HPDE6-E6E7 (cell line): Measurements from ENCODE around the gene COMMD4.
"Not testable (repeated sequence)": the region's sequence is repeated elsewhere in the genome, so short reads cannot be mapped to it uniquely, and the experiment has no call there.

Source experiments
- DNase-seq: peaks from one replicate; pipeline ENCODE4 v3.0.0; 2011; ENCODE audit warnings: missing footprints; ENCODE audit errors: extremely low spot score

Gene COMMD4

DNA sequence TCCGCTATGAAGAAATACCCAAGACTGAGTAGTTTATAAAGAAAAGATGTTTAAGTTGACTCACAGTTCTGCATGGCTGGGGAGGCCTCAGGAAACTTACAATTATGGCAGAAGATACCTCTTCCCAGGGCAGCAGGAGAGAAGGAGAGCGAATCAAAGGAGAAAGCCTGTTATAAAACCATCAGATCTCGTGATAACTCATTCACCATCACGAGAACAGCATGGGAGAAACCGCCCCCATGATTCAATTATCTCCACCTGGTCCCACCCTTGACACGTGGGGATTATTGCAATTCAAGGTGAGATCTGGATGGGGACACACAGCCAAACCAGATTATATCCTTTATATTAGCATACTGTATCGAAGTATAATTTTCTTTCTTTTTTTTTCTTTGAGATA lies 3.8 kb upstream of the COMMD4 start:
- not testable (repeated sequence) for DNase-seq

DNA sequence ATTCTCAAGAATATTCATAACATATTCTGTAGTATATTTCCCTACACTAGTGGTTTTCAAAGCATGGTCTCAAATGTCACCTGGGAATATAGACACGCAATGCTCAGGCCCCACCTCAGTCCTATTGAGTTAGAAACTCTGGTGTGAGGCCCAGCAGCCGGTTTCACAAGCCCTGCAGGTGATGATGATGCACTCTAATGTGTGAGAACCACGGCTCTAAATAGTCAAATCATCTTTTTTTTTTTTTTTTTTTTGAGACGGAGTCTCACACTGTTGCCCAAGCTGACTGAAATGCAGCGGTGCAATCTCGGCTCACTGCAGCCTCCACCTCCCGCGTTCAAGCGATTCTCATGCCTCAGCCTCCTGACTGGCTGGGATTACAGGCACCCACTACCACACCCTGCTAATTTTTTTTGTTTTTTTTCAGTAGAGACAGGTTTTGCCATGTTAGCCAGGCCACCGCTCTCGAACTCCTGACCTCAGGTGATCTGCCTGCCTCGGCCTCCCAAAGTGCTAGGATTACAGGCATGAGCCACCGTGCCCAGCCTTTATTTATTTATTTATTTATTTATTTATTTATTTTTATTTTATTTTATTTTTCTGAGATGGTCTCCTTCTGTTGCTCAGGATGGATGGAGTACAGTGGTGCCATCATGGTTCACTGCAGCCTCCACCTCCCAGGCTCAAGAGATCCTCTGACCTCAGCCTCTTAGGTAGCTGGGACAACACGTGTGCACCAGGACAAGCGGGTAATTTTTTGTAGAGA lies 2.0 kb upstream of the COMMD4 start:
- not testable (repeated sequence) for DNase-seq

GRCh38 chr15:75335313-75335704 lies 554 bp upstream of the COMMD4 start:
- no peak for DNase-seq

GRCh38 chr15:75338661-75339240 lies 2.9 kb downstream of the COMMD4 start:
- DNase-seq: no peak

DNA sequence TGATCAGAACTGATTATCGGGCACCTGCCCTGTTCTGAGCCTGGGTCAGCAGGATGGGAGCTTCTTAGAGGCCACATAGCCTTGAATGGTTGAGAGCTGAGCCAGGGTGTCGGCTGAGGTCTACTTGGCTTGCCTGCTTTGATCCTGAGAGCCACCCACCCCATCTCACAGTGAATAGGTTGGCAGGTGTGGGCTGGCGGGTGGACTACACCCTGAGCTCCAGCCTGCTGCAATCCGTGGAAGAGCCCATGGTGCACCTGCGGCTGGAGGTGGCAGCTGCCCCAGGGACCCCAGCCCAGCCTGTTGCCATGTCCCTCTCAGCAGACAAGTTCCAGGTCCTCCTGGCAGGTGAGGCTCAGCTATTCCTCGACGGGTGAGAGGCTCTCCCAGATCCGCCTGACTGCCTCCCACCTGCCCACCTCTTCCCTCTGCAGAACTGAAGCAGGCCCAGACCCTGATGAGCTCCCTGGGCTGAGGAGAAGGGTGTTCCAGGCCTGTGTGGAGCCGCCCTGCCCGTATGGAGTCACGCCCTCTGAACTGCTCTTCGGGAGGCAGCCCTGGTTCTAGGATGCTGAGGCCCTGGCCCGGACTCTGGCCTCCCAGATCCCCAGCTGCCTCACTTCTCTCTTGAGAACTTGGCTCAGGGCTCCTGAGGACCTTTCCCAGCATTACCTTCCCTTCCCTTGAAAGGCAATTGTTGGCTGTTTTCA lies 3.8 kb downstream of the COMMD4 start:
- DNase-seq: no peak

- DNase-seq: no peak
Measured at GRCh38 chr15:75342221-75342620, 6.4 kb downstream of the COMMD4 start.

DNA sequence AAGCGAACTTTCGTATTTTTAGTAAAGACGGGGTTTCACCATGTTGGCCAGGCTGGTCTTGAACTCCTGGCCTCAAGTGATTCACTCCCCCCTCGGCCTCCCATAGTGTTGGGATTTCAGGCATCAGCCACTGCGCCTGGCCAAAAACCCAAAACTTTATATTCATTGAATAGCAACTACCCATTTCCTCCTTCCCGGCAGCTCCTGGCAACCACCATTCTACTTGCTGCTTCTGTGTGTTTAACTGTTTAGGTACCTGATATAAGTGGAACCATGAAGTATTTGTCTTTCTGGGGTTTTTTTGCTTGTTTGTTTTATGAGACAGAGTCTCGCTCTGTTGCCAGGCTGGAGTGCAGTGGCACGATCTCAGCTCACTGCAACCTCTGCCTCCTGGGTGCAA lies 8.1 kb downstream of the COMMD4 start:
- DNase-seq: not testable (repeated sequence)

DNA sequence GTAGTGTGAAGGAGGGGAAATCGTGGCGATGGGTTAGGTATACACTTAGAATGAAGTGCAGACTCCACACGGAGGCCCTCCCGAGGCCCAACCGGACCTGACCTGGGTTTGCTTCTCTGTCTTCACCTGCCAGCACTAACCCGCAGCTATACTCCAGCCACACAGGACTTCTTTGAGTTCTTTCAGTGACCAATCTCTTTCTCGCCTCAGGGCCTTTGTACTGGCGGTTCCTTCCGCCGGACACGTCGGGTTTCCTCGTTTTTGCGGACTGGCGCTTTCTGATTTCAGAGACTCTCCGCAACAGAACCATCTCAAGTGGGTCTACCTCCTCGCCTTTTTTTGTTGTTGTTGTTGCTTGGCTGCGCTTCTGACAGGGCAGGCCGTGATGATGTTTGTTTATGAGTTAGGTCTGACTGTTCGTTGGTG lies 10.9 kb downstream of the COMMD4 start, which contains the start of gene NEIL1:
Gene NEIL1, plus strand, starts transcription at position 244 of the 426 bp plus-strand sequence. CDS start 1,867 bp downstream, outside the sequence.
- no peak for DNase-seq

DNA sequence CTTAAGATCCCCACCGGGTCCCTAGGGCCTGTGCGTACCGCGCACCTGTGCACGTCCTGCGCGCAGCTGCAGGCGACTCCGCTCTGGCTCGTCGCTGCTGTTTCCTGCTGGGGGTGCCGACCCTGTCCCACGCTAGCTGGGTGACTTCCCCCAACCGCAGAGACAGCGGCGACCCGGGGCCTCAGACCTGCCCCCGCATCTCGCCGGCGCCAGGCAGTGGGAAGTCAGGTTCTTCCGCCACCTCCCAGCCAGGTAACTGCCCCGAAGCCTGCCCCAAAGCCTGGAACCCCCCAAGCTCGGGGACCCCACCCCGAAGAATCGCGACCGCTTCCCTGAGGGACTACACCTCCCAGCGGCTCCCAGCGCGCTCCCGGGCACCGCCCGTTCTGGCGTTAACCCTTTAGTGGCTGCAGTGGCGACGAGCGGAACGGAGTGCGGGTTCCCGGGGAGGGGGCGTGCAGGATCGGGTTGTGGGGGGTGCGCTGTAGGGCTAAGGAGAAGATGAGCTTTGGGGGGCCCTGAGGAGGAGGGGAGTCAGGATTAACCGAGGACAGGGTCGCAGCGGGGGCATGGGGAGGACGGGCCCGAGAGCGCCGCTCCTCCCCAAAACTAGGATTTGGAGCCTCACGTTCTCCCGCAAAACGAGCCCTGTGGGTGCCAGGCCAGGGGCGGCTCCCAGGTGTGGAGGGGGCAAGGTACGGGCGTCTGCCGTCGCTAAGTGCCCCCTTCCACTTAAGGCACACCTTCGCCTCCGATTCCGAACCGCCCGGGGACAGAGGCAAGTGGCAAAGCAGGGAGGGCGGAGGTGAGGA lies 11.6 kb downstream of the COMMD4 start:
- no peak for DNase-seq

DNA sequence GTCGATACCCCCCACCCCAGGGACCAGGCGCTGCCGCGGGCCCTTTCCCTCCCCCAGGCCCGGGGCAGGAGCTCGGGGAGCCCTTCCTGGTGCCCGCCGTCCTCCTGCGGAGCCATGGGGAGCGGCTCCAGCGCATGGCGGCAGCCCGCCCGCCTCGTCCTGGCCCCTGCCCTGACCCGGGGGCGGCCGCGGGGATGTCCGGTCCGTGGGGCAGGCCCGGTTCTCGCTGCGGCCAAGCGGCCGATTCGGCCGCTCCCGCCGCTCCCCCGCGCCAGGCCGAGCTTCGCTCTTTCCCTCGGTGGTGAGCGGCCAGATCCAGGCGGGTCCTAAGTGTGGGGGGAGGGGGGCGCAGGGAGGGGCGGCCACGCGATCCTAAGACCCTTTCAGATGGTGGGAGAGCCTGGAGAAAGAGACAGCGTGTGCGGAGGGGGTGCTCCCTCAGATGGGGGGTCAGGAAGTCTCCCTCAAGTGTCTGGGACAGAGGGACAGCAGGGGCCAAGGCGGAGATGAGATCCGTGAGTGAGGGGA lies 12.2 kb downstream of the COMMD4 start:
- DNase-seq: no peak

DNA sequence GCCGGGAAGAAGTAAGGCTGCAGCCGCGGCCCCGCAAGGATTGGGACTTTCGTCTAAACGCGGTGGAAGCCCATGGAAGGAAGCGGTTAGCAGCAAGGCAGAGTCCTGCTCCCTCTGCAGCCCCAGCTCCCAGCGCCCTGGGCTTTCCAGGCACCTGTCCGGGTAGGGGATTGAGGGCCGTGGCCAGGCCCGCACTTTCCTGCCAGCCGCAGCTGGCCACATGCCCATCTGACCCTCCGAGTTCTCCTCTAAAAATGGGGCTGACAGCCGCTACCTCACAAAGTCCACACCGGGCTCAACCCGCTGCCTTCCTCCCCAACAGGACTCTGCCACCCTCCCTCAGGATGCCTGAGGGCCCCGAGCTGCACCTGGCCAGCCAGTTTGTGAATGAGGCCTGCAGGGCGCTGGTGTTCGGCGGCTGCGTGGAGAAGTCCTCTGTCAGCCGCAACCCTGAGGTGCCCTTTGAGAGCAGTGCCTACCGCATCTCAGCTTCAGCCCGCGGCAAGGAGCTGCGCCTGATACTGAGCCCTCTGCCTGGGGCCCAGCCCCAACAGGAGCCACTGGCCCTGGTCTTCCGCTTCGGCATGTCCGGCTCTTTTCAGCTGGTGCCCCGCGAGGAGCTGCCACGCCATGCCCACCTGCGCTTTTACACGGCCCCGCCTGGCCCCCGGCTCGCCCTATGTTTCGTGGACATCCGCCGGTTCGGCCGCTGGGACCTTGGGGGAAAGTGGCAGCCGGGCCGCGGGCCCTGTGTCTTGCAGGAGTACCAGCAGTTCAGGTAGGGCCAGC lies 12.9 kb downstream of the COMMD4 start:
- DNase-seq: no peak

DNA sequence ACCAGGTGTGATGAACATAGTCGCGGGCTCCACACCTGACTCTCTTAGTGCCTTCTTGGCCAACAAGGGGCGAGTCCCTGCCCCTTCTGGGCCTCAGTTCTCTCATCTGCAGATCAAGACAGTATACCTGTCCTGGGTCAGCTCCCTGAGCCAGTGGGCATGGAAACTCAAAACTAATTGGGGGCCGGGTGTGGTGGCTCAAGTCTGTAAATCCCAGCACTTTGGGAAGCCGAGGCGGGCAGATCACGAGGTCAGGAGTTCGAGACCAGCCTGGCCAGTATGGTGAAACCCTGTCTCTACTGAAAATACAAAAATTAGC lies 13.4 kb downstream of the COMMD4 start:
- DNase-seq: not testable (repeated sequence)

DNA sequence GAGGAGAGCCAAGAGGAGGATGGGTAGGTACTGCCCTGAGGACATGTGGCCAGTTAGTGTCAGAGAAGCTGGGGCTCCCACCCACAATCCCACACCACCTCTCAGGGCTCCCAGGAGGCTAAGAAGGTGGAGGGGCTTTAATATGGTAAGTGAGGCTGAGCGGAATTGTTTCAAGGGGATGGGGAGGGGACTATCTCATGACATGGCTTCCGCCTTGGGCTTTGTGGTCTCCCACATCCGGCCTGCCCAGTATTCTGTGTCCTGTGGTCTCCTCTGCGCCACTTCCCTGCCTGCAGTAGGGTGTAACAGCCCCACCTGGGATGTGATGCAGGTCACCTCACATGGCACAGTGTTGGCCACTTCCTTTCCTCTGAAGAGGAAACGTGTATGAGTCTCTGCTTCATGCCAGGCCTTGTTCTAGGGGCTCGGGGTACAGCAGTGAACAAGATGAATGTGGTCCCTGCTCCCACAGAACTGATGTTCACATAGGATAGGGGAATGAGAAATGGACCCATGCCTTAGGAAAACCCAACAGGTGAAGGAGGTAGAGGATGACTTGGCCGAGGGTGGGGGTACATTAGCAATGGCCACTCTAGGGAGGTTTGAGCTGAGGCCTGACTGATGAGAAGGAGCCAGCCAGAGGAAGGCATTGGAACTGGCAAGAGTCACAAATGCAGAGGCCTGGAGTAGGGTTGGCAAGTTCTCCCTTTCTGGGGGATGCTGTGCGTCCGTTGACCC lies 14.2 kb downstream of the COMMD4 start:
- DNase-seq: no peak

GRCh38 chr15:75350601-75351361 lies 14.9 kb downstream of the COMMD4 start:
- no peak for DNase-seq

DNA sequence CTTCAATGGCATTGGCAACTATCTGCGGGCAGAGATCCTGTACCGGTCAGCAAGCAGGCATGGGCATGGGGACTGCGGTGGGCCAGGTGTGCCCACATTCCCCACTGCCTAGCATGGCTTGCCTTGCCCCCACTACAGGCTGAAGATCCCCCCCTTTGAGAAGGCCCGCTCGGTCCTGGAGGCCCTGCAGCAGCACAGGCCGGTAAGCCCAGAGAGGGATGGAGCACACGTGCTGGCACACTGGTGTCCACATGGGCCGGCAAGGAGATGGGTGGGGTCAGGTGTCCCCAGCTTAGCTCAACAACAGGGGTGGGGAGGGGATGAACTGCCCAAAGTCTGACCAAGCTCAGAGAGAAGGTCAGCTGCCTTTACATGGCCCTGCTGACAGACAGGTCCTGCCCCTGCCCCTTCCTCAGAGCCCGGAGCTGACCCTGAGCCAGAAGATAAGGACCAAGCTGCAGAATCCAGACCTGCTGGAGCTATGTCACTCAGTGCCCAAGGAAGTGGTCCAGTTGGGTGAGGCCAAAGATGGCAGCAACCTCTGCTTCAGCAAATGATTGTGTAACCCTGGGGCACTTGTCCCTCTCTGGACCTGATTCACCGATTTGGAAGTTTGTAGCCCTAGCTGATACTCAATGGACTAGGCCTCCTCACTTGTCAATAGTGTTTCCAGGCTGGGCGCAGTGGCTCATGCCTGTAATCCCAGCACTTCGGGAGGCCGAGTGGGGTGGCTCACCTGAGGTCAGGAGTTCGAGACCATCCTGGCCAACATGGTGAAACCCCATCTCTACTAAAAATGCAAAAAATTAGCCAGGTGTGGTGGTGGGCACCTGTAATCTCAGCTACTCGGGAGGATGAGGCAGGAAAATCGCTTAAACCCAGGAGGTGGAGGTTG lies 16.6 kb downstream of the COMMD4 start:
- no peak for DNase-seq

DNA sequence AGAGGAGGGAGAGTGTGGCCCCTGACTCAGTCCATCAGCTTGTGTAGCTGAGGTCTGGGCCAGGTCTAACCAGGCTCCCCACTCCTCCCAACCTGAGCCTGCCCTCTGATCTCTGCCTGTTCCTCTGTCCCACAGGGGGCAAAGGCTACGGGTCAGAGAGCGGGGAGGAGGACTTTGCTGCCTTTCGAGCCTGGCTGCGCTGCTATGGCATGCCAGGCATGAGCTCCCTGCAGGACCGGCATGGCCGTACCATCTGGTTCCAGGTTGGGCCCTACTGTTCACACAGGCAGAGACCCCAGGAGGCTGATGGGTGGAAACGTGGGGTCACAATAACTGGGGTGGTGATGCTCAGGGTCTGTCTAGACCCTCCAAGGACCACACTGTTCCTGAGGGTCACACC lies 17.7 kb downstream of the COMMD4 start:
- no peak for DNase-seq

GRCh38 chr15:75354454-75354853 lies 18.6 kb downstream of the COMMD4 start:
- DNase-seq: no peak

DNA sequence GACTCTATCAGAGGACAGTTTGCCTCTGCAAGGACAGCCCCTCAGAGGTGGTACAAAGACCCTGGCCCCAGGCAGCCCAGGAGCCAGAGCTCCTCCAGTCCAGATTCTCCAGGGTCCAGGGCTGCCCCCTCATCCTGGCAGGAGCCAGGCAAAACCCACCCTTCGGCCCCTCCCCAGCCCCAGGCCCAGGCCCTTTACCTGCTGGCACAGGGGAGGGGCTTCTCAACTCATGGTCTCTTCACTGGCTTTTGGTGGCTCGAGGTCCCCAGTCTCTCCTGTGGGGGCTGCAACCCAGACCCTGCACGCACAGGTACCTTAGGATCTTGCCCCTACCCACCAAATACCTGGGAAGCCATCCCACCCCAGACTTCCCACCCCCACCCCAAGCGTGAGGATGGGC lies 19.5 kb downstream of the COMMD4 start:
- no peak for DNase-seq

- DNase-seq: no peak
Measured at GRCh38 chr15:75356006-75356405, 20.1 kb downstream of the COMMD4 start.
